ENCODE measurements around the gene PRDX5.
"Not testable (repeated sequence)": the region's sequence is repeated elsewhere in the genome, so short reads cannot be mapped to it uniquely, and the experiment has no call there.

The PRDX5 gene

DNA sequence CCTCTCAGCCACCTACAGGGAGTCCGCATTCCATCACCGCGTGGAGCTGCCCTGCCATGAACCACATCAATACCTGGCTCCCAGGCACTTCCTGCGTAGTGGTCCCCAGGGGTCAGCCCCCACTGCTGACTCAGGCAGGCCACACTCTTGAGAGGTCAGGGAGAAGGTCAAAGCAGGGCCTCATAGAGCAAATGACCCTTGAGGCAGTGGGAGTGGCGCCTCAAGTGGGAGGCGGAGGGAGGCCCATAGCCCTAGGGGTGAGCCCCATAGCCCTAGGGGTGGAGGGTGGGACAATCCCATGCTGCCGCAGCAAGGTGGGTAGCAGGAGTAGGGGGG is 5.0 kb downstream of the PRDX5 start:
- Histone ChIP-seq H3K27me3 (ENCODE audit: insufficient read depth, low read length, poor library complexity, severe bottlenecking) (no peaks in the 10 kb centered on the region), H3K36me3 (ENCODE audit: insufficient read depth, low read length) (no peaks in the 10 kb centered on the region), H2AFZ (ENCODE audit: low read length) (no peak overlapping the region), H3K4me1 (ENCODE audit: insufficient read depth, low read length, poor library complexity, severe bottlenecking) (peaks cover 22% of the 10 kb centered on the region), H3K9me2 (replicated peaks; ENCODE audit: low read depth, low read length) (no peaks in the 10 kb centered on the region), H3F3A (ENCODE audit: low read depth) (no peaks in the 10 kb centered on the region), H3K4me3 (ENCODE audit: low read length, poor library complexity, severe bottlenecking) (no peak overlapping the region), H3K79me2 (ENCODE audit: insufficient read depth, low read length) (peaks cover 24% of the 10 kb centered on the region), H3K9ac (ENCODE audit: low read depth, low read length, poor library complexity, severe bottlenecking) (no peak overlapping the region), H3K4me2 (ENCODE audit: low read depth, low read length, poor library complexity, severe bottlenecking) (no peak overlapping the region), H3K9me3 (ENCODE audit: insufficient read depth, low read depth, low read length) (no peaks in the 10 kb centered on the region), H4K20me1 (ENCODE audit: insufficient read depth, low read length, poor library complexity, severe bottlenecking) (no peaks in the 10 kb centered on the region)
- TF ChIP-seq CTCF (conservative IDR thresholded peaks at IDR 0.05; ENCODE audit: low read length) (no peak), EZH2phosphoT487 (IDR thresholded peaks at IDR 0.05; ENCODE audit: borderline replicate concordance) (no peak)

- no peak overlapping the region for H3K4me2 ChIP-seq (ENCODE audit: low read depth, low read length, poor library complexity, severe bottlenecking)
- H3F3A ChIP-seq (ENCODE audit: low read depth) = no peaks in the 10 kb centered on the region
- no peaks in the 10 kb centered on the region for H3K36me3 ChIP-seq (ENCODE audit: insufficient read depth, low read length)
- no peaks in the 10 kb centered on the region for H3K9me3 ChIP-seq (ENCODE audit: insufficient read depth, low read depth, low read length)
- no peak overlapping the region for H3K9ac ChIP-seq (ENCODE audit: low read depth, low read length, poor library complexity, severe bottlenecking)
- no peaks in the 10 kb centered on the region for H3K9me2 ChIP-seq (replicated peaks; ENCODE audit: low read depth, low read length)
- H3K4me1 ChIP-seq (ENCODE audit: insufficient read depth, low read length, poor library complexity, severe bottlenecking) = peaks cover 21% of the 10 kb centered on the region
- TF ChIP-seq CTCF (conservative IDR thresholded peaks at IDR 0.05; ENCODE audit: low read length) (no peak), EZH2phosphoT487 (IDR thresholded peaks at IDR 0.05; ENCODE audit: borderline replicate concordance) (no peak)
- no peak overlapping the region for H2AFZ ChIP-seq (ENCODE audit: low read length)
- no peak overlapping the region for H3K4me3 ChIP-seq (ENCODE audit: low read length, poor library complexity, severe bottlenecking)
- peaks cover 22% of the 10 kb centered on the region for H3K79me2 ChIP-seq (ENCODE audit: insufficient read depth, low read length)
- H3K27me3 ChIP-seq (ENCODE audit: insufficient read depth, low read length, poor library complexity, severe bottlenecking) = no peaks in the 10 kb centered on the region
- no peaks in the 10 kb centered on the region for H4K20me1 ChIP-seq (ENCODE audit: insufficient read depth, low read length, poor library complexity, severe bottlenecking)
Measured at GRCh38 chr11:64323373-64323772, 5.5 kb downstream of the PRDX5 start.

DNA sequence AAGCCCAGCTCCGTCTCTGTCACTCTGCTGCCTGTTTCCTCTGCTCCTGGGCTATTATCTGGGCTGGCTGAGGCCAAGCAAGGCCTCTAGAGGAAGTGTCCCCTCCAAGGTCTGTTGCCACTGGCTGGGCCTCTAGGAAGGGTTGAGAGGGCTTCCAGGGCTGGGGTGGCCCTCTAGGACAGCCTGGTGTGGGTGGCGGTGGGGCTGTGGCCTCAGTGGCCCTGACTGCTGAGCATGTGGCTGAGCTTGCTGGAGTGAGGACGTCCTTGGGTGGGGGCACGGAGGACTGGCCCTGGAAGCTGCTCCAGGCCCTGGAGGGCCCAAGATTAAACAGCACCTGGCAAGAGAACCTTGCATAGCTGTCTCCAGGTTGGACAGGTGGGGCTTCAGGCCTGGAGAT is 6.1 kb downstream of the PRDX5 start:
- not testable (repeated sequence) for H3K9ac ChIP-seq (ENCODE audit: low read depth, low read length, poor library complexity, severe bottlenecking); H3F3A ChIP-seq (ENCODE audit: low read depth); H2AFZ ChIP-seq (ENCODE audit: low read length); H3K9me2 ChIP-seq (replicated peaks; ENCODE audit: low read depth, low read length); H3K36me3 ChIP-seq (ENCODE audit: insufficient read depth, low read length); H4K20me1 ChIP-seq (ENCODE audit: insufficient read depth, low read length, poor library complexity, severe bottlenecking); H3K9me3 ChIP-seq (ENCODE audit: insufficient read depth, low read depth, low read length); H3K4me2 ChIP-seq (ENCODE audit: low read depth, low read length, poor library complexity, severe bottlenecking); H3K4me3 ChIP-seq (ENCODE audit: low read length, poor library complexity, severe bottlenecking); H3K27me3 ChIP-seq (ENCODE audit: insufficient read depth, low read length, poor library complexity, severe bottlenecking)
- H3K4me1 ChIP-seq (ENCODE audit: insufficient read depth, low read length, poor library complexity, severe bottlenecking) = peaks cover 17% of the 10 kb centered on the region
- H3K79me2 ChIP-seq (ENCODE audit: insufficient read depth, low read length) = peaks cover 16% of the 10 kb centered on the region

DNA sequence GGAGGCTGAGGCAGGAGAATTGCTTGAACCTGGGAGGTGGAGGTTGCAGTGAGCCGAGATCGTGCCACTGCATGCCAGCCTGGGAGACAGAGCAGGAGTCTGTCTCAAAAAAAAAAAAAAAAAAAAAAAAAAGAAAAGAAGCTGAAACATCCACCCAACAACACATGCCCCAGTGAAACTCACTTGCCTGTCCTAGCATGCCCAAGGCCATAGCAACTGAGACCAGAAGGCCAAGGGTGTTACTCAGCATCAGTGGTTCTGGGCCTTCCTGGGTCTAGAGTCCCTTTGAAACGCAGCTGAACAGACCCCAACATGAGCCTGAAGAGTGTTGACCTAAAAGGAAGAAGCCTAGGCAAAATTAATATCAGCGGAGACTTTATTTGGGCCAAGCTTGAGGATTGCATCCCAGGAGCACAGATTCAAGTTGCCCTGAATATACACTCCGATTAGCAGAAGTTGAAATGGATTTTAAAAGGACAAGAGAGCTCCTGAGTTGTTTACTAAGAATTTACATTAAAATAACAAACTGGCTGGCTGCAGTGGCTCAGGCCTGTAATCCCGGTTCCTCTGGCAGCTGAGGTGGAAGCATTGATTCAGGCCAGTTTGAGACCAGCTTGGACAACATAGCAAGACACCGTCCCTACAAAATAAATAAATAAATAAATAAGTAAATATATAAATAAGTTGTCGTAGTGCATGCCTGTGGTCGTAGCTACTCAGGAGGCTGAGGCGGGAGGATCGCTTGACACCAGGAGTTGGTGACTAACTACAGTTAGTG is 7.0 kb downstream of the PRDX5 start:
- Histone ChIP-seq H3K4me3 (ENCODE audit: low read length, poor library complexity, severe bottlenecking) (no peak overlapping the region), H3K9ac (ENCODE audit: low read depth, low read length, poor library complexity, severe bottlenecking) (no peak overlapping the region), H3K9me3 (ENCODE audit: insufficient read depth, low read depth, low read length) (no peaks in the 10 kb centered on the region), H3K27me3 (ENCODE audit: insufficient read depth, low read length, poor library complexity, severe bottlenecking) (no peaks in the 10 kb centered on the region), H3F3A (ENCODE audit: low read depth) (no peaks in the 10 kb centered on the region), H3K4me1 (ENCODE audit: insufficient read depth, low read length, poor library complexity, severe bottlenecking) (peaks cover 10% of the 10 kb centered on the region), H4K20me1 (ENCODE audit: insufficient read depth, low read length, poor library complexity, severe bottlenecking) (no peaks in the 10 kb centered on the region), H3K36me3 (ENCODE audit: insufficient read depth, low read length) (no peaks in the 10 kb centered on the region), H3K9me2 (replicated peaks; ENCODE audit: low read depth, low read length) (no peaks in the 10 kb centered on the region), H2AFZ (ENCODE audit: low read length) (no peak overlapping the region), H3K4me2 (ENCODE audit: low read depth, low read length, poor library complexity, severe bottlenecking) (no peak overlapping the region), H3K79me2 (ENCODE audit: insufficient read depth, low read length) (peaks cover 7% of the 10 kb centered on the region; the same call in 1 of the 2 replicates)
- TF ChIP-seq EZH2phosphoT487 (IDR thresholded peaks at IDR 0.05; ENCODE audit: borderline replicate concordance) (no peak), CTCF (conservative IDR thresholded peaks at IDR 0.05; ENCODE audit: low read length) (no peak)
